Measurements from ENCODE around the gene FMN1.

- no peak for TF ChIP-seq POLR2A (IDR thresholded peaks at IDR 0.05)
- no peak for TF ChIP-seq CTCF (IDR thresholded peaks at IDR 0.05)
- TF ChIP-seq POLR2AphosphoS5 (IDR thresholded peaks at IDR 0.05; ENCODE audit: insufficient read depth in 1 of 2, low read depth in 1 of 2), result no peak
Measured at GRCh38 chr15:32982001-32982400, 212.5 kb downstream of the FMN1 start.

Measured in vagina (tissue), 2 donors.